Endothelial cell (in vitro differentiated cells): ENCODE results near the gene FUCA2. TPM values are rescaled to one million over a fixed set of nuclear protein-coding genes. Genes with fewer than 3 reads are reported as not detected.

Experiments used
- DNase-seq: peaks from one replicate; pipeline ENCODE4 v3.0.0; 2021; ENCODE audit warnings: low spot score
- H3K27ac Mint-ChIP-seq: one replicate; pipeline ENCODE4 v1.8.0; 2021; ENCODE audit warnings: mixed read lengths, inconsistent platforms; ENCODE audit not compliant: unreplicated experiment
- H3K27me3 Mint-ChIP-seq: one replicate; pipeline ENCODE4 v1.8.0; 2021; ENCODE audit warnings: mild to moderate bottlenecking, moderate library complexity, mixed read lengths, inconsistent platforms; ENCODE audit not compliant: unreplicated experiment
- H3K36me3 Mint-ChIP-seq: one replicate; pipeline ENCODE4 v1.8.0; 2021; ENCODE audit warnings: mild to moderate bottlenecking, low read depth, mixed read lengths, inconsistent platforms; ENCODE audit not compliant: unreplicated experiment
- H3K4me1 Mint-ChIP-seq: one replicate; pipeline ENCODE4 v1.8.0; 2021; ENCODE audit warnings: mild to moderate bottlenecking, mixed read lengths, inconsistent platforms; ENCODE audit not compliant: unreplicated experiment
- H3K4me3 Mint-ChIP-seq: one replicate; pipeline ENCODE4 v1.8.0; 2021; ENCODE audit warnings: mild to moderate bottlenecking, mixed read lengths, inconsistent platforms; ENCODE audit not compliant: unreplicated experiment
- H3K9me3 Mint-ChIP-seq: one replicate; pipeline ENCODE4 v1.8.0; 2021; ENCODE audit warnings: mixed read lengths, inconsistent platforms; ENCODE audit not compliant: unreplicated experiment
- CTCF ChIP-seq: fragments of 200-600 bp; sonication (generic); IDR thresholded peaks from one replicate; pipeline ENCODE4 v1.5.0; 2021; ENCODE audit warnings: antibody characterized with exemption; ENCODE audit not compliant: unreplicated experiment
- long read RNA-seq: library from polyadenylated mRNA; unstranded; transcript quantifications from one replicate; pipeline ENCODE4 v2.0.0, GENCODE V29; 2020; ENCODE audit not compliant: unreplicated experiment
- total RNA-seq: library from RNA; stranded (reverse); fragmentation: NEBNext Ultra II Directional; extraction: Animal tissue kit (Norgen Biotek cat#: 25700); gene quantifications from one replicate; pipeline ENCODE4 v1.2.1, GENCODE V29; 2021; ENCODE audit not compliant: unreplicated experiment

FUCA2 gene
- 31.0 TPM for total RNA-seq
- long read RNA-seq, transcript FUCA2-201 (7 exons, 2,356 nt): major isoform, 43 of 48 reads
- long read RNA-seq, partial matches to known transcripts: 0 of 48 reads
- long read RNA-seq, other reads (novel, unspliced or antisense): 5 of 48 reads

GRCh38 chr6:143510991-143511891 is at the start of gene FUCA2:
TSS of gene FUCA2 (minus strand) at chr6:143511720. CDS start at chr6:143511634, 86 bp downstream.
- peaks cover 6% of the 10 kb centered on the region for H3K4me1 Mint-ChIP-seq
- no peaks in the 10 kb centered on the region for H3K9me3 Mint-ChIP-seq
- DNase-seq: peak; percentile 77
- no peak for TF ChIP-seq CTCF
- peak within 1 kb of the TSS; percentile 87 for H3K4me3 Mint-ChIP-seq
- peak within 1 kb of the TSS; percentile 70 for H3K27ac Mint-ChIP-seq
- H3K27me3 Mint-ChIP-seq: peaks cover 11% of the 10 kb centered on the region
- no peaks in the 10 kb centered on the region for H3K36me3 Mint-ChIP-seq

GRCh38 chr6:143561105-143561704 is 49.7 kb upstream of the FUCA2 start:
- TF ChIP-seq CTCF: no peak
- peaks cover 6% of the 10 kb centered on the region for H3K27me3 Mint-ChIP-seq
- peaks cover 3% of the 10 kb centered on the region for H3K36me3 Mint-ChIP-seq
- H3K4me3 Mint-ChIP-seq: no peak overlapping the region
- peaks cover 3% of the 10 kb centered on the region for H3K4me1 Mint-ChIP-seq
- no peaks in the 10 kb centered on the region for H3K9me3 Mint-ChIP-seq
- H3K27ac Mint-ChIP-seq: no peak overlapping the region
- no peak for DNase-seq

GRCh38 chr6:143559051-143559660 is 47.6 kb upstream of the FUCA2 start:
- peaks cover 14% of the 10 kb centered on the region for H3K4me1 Mint-ChIP-seq
- no peak for TF ChIP-seq CTCF
- H3K27ac Mint-ChIP-seq: no peak overlapping the region
- no peak overlapping the region for H3K4me3 Mint-ChIP-seq
- peaks cover 3% of the 10 kb centered on the region for H3K36me3 Mint-ChIP-seq
- peaks cover 2% of the 10 kb centered on the region for H3K27me3 Mint-ChIP-seq
- no peaks in the 10 kb centered on the region for H3K9me3 Mint-ChIP-seq
- no peak for DNase-seq

GRCh38 chr6:143556529-143556928 is 45.0 kb upstream of the FUCA2 start:
- no peak for TF ChIP-seq CTCF
- no peak overlapping the region for H3K4me3 Mint-ChIP-seq
- H3K36me3 Mint-ChIP-seq: peaks cover 3% of the 10 kb centered on the region
- H3K27me3 Mint-ChIP-seq: peaks cover 2% of the 10 kb centered on the region
- H3K4me1 Mint-ChIP-seq: peaks cover 11% of the 10 kb centered on the region
- no peaks in the 10 kb centered on the region for H3K9me3 Mint-ChIP-seq
- no peak overlapping the region for H3K27ac Mint-ChIP-seq
- no peak for DNase-seq
